ENCODE data around the gene OSBP2.

DNA sequence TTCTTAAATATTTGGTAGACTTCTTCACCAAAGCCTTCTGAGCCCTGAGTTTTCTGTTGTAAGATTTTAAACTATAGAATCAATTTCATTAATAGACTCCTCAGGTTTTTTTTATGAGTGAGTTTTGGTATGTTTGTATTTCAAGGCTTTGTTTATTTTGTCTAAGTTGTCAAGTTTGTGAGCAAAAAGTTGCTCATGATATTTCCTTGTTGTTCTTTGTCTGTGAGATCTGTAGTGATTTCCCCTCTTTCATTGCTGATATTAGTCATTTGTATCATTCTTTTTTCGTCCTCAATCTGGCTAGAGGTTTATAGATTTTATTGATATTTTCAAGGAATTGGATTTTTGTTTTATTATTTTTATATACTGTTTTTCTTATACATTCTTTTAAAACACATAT lies 152.9 kb downstream of the OSBP2 start:
- no peak for TF ChIP-seq CTCF (IDR thresholded peaks at IDR 0.05)
- TF ChIP-seq ZFX (IDR thresholded peaks at IDR 0.05; ENCODE audit: borderline replicate concordance): no peak

Data from 22Rv1 (cell line).